ENCODE data around the gene TYK2. TPM values are rescaled to one million over a fixed set of nuclear protein-coding genes. Genes with fewer than 3 reads are reported as not detected.

Gene TYK2
- total and polyA plus RNA-seq, 2 of the 13 experiments (the other 11 are each of a cell fraction or from before 2014, with no cell fraction given) = 38.8 to 60.1 TPM

DNA sequence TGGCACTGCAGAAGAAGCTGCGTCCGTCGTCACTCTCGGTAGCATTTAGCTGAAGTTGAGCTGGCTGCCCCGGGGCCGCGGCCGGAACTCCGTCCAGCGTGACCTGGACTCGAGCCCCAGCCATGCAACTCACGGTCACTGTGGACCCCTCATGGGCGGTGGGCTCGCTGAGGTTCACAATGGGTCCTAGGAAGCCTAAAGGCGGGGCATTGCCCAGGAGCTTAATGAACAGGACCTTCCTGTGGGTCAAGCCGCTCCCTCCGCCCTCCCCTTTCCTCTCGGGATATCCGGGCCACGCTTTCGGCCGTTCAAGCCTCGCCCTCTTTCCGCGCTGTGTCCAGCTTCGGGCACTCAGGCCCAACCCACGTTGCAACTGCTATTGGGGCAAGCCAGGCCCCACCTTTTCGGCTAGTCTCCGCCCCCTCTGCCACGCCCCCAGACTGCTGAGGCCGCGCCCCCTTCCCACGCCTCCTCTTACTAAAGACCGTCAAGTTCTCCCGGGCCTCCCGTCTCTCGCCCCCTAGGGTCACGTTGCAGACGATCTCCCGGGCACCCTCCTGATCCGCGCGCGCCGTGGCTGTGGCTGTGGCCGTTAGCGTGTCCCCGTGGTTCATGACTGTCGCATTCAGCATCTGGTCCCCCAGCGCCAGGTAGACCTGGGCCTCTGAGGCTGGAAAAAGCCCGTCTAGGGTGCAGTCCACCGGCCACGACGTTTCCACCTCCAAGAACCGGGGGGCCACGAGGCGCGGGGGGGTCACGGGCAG, 45.6 kb downstream of the TYK2 start:
- Histone ChIP-seq H3K27ac (ENCODE audit: extremely low read length, insufficient read depth, low read length) (peak overlapping the region; percentile 95), H3K9me3 (ENCODE audit: low read length) (no peaks in the 10 kb centered on the region), H3K36me3 (replicated peaks in 1 of 2; ENCODE audit: control insufficient read depth in 1 of 2, insufficient read depth in 2 of 2, low read length in 2 of 2) (peaks cover 6 to 12% of the 10 kb centered on the region in 2 experiments), H3K4me1 (ENCODE audit: insufficient read depth, low read length) (peaks cover 53% of the 10 kb centered on the region), H2AFZ (ENCODE audit: low read length) (no peak overlapping the region), H3K27me3 (ENCODE audit: control insufficient read depth in 1 of 2, insufficient read depth in 2 of 2, low read length in 2 of 2) (peaks cover 0 to 3% of the 10 kb centered on the region in 2 experiments; a peak in 2 of 5 replicates), H3K9ac (ENCODE audit: insufficient read depth, low read depth, low read length) (peak overlapping the region; percentile 81), H4K20me1 (ENCODE audit: insufficient read depth, low read length) (peaks cover 12% of the 10 kb centered on the region; the same call in 1 of the 2 replicates), H3K4me3 (replicated peaks in 1 of 3; ENCODE audit: insufficient read depth in 1 of 3, low read depth in 2 of 3, low read length in 3 of 3) (peak overlapping the region; percentile 77 to 89 (median 86)), H3K79me2 (ENCODE audit: insufficient read depth, low read length) (peaks cover 37% of the 10 kb centered on the region), H3K4me2 (ENCODE audit: low read depth, low read length) (peak overlapping the region; percentile 98)
- ATAC-seq = peak; percentile 77
- WGBS (ENCODE audit: low lambda C conversion rate) = 2% methylated on average over 41 of the region's 59 CpGs
- FAIRE-seq = peak; percentile 46
- CTCF ChIA-PET (ENCODE audit: low intra/inter-chr PET ratio, low total read pairs) = interaction anchor here (0.8 kb wide), 1 partner anchor 54 kb away, joined by 3 read pairs; no protein-coding TSS in a partner anchor
- intact Hi-C loops (cut with micrococcal nuclease; ENCODE audit: unreplicated experiment) (loop anchor here (2.0 to 5.0 kb wide), 2 partner anchors 53 to 66 kb away; no protein-coding TSS in a partner anchor), in situ Hi-C loops (cut with HindIII; ENCODE audit: extremely low pct_ligation_motif_present, low pct_unique_long_range_greater_than_20kb) (loop anchor here (5.0 kb wide), 1 partner anchor 48 kb away; the partner anchor contains the start of gene TYK2)
- DNase-seq (ENCODE audit: low spot score) = peak; percentile 93
- no TSS peak for BruUV-seq (replicated peaks)
- POLR2A ChIA-PET = interaction anchor here (0.6 to 6.9 kb wide), 18 partner anchors 10 to 501 kb away, joined by 3 to 79 read pairs (median 5); partner anchors contain the start of genes CDC37, FDX2, ICAM1 and ICAM4
- TF ChIP-seq ONECUT2 (CRISPR knock-in tag; IDR thresholded peaks at IDR 0.05) (no peak), ZFAT (CRISPR knock-in tag; conservative IDR thresholded peaks at IDR 0.05) (no peak), HNF4G (IDR thresholded peaks at IDR 0.05; ENCODE audit: borderline replicate concordance, low read depth, low read length) (no peak), HNF4G (CRISPR knock-in tag; IDR thresholded peaks at IDR 0.05; ENCODE audit: borderline replicate concordance, low read depth) (no peak; the same call in 1 of the 2 replicates), HINFP (CRISPR knock-in tag; IDR thresholded peaks at IDR 0.05; ENCODE audit: low read depth) (no peak), TRIM24 (CRISPR knock-in tag; IDR thresholded peaks at IDR 0.05) (no peak), TCF7L2 (IDR thresholded peaks at IDR 0.05; ENCODE audit: low read depth, low read length) (no peak), MEF2D (CRISPR knock-in tag; IDR thresholded peaks at IDR 0.05) (peak; percentile 47; the same call in 1 of the 2 replicates), ZNF619 (CRISPR knock-in tag; IDR thresholded peaks at IDR 0.05) (no peak), RXRB (CRISPR knock-in tag; IDR thresholded peaks at IDR 0.05; ENCODE audit: borderline replicate concordance) (no peak), NFE2L2 (IDR thresholded peaks at IDR 0.05; ENCODE audit: low read length) (no peak), REXO4 (CRISPR knock-in tag; IDR thresholded peaks at IDR 0.05; ENCODE audit: borderline replicate concordance) (no peak)
- TF ChIP-seq, protein P1, sequence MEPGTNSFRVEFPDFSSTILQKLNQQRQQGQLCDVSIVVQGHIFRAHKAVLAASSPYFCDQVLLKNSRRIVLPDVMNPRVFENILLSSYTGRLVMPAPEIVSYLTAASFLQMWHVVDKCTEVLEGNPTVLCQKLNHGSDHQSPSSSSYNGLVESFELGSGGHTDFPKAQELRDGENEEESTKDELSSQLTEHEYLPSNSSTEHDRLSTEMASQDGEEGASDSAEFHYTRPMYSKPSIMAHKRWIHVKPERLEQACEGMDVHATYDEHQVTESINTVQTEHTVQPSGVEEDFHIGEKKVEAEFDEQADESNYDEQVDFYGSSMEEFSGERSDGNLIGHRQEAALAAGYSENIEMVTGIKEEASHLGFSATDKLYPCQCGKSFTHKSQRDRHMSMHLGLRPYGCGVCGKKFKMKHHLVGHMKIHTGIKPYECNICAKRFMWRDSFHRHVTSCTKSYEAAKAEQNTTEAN (CRISPR knock-in tag; conservative IDR thresholded peaks at IDR 0.05) = no peak
- TF ChIP-seq, protein P2, sequence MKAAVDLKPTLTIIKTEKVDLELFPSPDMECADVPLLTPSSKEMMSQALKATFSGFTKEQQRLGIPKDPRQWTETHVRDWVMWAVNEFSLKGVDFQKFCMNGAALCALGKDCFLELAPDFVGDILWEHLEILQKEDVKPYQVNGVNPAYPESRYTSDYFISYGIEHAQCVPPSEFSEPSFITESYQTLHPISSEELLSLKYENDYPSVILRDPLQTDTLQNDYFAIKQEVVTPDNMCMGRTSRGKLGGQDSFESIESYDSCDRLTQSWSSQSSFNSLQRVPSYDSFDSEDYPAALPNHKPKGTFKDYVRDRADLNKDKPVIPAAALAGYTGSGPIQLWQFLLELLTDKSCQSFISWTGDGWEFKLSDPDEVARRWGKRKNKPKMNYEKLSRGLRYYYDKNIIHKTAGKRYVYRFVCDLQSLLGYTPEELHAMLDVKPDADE (CRISPR knock-in tag; IDR thresholded peaks at IDR 0.05) = no peak
- TF ChIP-seq, protein P3, sequence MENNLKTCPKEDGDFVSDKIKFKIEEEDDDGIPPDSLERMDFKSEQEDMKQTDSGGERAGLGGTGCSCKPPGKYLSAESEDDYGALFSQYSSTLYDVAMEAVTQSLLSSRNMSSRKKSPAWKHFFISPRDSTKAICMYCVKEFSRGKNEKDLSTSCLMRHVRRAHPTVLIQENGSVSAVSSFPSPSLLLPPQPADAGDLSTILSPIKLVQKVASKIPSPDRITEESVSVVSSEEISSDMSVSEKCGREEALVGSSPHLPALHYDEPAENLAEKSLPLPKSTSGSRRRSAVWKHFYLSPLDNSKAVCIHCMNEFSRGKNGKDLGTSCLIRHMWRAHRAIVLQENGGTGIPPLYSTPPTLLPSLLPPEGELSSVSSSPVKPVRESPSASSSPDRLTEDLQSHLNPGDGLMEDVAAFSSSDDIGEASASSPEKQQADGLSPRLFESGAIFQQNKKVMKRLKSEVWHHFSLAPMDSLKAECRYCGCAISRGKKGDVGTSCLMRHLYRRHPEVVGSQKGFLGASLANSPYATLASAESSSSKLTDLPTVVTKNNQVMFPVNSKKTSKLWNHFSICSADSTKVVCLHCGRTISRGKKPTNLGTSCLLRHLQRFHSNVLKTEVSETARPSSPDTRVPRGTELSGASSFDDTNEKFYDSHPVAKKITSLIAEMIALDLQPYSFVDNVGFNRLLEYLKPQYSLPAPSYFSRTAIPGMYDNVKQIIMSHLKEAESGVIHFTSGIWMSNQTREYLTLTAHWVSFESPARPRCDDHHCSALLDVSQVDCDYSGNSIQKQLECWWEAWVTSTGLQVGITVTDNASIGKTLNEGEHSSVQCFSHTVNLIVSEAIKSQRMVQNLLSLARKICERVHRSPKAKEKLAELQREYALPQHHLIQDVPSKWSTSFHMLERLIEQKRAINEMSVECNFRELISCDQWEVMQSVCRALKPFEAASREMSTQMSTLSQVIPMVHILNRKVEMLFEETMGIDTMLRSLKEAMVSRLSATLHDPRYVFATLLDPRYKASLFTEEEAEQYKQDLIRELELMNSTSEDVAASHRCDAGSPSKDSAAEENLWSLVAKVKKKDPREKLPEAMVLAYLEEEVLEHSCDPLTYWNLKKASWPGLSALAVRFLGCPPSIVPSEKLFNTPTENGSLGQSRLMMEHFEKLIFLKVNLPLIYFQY (CRISPR knock-in tag; IDR thresholded peaks at IDR 0.05; ENCODE audit: borderline replicate concordance) = peak; percentile 76; the same call in 1 of the 2 replicates
